ENCODE measurements around the gene KCNK4.
"Not testable (repeated sequence)": the region's sequence is repeated elsewhere in the genome, so short reads cannot be mapped to it uniquely, and the experiment has no call there.

The KCNK4 gene

GRCh38 chr11:64291262-64291751, at the start of gene KCNK4:
TSS of gene KCNK4 (plus strand) at chr11:64291302. CDS start at chr11:64293019, 1,717 bp downstream.
- no peak for DNase-seq

DNA sequence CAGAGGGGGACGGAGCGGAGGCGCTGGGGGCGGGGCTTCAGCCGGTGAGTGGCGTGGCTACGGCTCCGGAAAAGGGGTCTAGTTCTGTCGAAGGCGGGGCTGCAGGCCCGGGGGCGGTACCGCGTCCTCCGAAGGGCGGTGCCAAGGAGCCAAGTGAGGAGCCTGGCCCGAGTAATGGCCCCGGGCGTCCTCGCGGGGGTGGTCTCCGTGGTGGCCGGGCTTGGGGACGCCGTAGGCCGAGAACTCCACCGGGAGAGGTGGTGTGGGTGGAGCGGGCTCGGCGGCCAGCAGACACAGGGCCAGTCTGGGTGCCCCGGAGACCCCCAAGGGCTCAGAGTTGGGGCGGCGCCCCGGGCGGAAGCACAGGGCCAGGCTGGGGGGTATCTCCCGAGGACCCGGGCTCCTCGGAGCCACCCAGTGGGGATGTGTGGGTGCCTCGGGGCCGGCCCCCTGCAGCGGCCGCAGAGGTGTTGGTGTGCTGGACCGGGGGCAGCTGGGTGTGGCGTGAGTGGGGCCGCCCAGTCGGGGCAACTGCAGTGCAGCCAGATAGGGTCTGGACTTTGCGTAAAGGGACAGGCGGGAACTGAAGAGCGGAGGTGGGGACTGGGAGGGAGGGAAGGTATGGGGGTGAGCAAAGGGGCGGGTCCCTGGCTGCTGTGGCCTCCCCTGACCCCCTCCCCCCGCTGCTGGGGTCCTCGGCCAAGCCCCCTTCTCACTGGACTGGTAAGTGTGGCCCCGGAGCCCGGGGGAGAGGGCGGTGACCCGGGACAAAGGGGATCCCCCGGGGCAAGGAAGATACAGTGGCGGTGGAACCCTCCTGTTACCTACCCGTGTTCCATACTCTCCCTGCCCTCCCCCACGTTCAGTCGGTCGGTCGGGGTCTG, 49.4 kb upstream of the KCNK4 start:
- peak; percentile 99 for DNase-seq

DNA sequence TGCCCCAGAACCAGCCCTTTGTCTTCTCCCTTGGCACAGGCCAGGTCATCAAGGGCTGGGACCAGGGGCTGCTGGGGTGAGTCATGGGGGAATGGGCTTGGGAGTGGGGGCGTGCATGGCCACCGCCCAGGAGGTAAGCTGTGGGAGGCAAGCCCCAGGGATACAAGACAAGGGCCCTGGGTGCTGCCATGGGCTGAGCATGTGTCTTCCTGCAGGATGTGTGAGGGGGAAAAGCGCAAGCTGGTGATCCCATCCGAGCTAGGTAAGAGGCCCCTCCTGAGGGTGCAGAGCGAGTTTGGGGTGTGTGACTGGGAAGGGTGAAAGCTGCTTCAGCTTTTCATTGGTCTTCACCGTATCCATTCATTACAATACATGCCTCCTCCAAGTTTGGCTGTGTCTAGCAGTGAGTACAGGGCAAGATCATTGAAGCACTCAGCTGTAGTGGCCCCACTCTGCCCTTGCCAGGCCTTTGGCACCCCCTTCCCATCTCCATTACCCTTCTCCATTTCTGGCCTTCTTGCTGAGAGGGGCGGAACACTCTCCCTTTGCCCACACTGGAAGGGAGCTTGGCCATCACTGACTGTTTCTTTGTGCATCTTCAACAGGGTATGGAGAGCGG, 47.8 kb upstream of the KCNK4 start:
- no peak for DNase-seq

- DNase-seq, result no peak
Measured at GRCh38 chr11:64244107-64244506, 47.0 kb upstream of the KCNK4 start.

DNA sequence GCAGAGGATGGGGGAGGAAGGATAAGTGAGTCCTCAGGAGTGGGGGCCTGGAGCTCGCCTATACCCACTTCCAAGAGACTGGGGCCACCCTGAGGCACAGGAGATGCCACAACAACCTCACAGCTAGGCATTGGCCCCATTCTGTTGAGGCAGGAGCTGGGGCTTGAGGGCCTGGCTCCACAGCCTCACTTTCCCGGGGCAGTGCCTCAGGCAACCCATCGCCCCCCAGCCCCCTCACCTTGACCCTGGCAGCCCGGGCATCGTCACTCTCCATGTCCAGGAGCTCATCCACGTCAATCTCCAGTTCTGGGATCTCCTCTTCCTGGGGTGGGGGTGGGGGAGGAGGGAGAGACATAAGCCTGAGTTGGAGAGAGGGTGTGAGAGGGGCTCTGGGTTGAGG, 46.1 kb upstream of the KCNK4 start:
- DNase-seq, result no peak

DNA sequence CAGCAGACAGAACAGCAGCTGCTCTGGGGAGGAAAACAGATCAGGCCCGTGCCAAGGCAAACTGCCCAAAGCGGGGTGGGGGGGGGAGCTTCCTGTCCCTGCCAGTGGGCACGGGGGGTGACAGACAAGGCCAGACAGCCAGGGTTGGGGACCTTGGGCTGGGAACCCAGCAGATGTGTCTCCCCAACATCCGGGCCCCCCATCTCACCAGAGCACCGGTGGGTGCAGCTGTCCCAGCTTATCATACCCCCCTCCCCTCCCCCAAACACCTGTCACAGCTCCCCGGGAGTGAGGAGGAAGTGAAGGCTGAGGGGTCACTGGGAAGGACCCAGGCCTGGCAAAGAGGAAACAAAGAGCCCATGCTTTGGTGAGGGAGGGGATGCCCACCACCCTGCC, 45.7 kb upstream of the KCNK4 start:
- DNase-seq, result no peak

DNA sequence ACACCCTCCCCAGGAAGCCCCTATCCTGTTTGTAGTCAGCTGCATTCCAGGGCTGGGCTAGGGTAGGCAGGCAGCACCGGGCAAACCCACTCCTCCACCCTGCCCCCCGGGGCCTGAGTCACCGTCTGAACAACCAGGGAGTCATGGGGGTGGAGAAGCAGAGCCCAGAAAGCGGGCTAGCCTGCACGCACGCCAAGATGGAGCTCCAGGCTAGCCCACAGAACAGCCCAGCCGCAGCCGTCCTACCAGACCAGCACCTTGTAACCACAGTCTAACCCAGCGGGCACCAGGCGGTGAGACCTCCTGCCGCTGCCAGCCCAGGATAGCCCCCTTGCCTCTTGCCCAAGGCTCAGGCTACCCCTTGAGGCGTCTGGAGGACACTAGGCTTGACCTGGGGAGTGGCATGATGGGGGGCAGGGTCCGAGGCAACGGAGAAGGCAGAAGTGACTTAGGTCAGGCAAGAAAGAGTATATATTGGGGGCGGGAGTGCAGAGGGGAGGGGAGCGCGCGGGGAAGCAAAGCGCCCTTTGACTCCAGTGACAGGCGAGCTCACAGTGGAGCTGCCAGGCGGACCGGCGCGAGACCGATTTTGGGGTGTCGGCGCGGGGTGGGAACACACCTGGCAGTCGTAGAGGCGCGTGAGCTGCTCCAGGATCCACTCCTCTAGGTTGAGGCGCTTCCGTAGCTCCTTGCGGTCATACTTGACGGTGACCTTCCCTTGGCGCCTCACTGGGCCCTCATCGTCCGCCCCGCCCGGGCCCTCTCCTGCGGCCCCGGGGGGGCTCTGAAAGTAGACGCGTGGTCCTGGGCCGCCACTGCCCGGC, 45.1 kb upstream of the KCNK4 start:
- peak; percentile 87 for DNase-seq

DNA sequence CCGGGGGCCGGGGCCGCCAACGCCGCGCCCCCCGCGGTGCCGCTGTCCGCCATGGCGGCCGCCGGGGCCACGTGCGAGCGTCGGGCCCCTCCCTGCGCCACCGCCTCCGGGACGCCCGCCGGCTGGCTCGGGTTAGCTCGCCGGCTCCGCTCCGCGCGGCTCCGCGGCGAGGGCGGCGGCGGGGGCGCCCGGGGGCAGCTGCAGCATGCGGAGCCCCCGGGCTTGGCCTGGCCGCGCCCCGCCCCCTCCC, 44.6 kb upstream of the KCNK4 start:
- not testable (repeated sequence) for DNase-seq

DNA sequence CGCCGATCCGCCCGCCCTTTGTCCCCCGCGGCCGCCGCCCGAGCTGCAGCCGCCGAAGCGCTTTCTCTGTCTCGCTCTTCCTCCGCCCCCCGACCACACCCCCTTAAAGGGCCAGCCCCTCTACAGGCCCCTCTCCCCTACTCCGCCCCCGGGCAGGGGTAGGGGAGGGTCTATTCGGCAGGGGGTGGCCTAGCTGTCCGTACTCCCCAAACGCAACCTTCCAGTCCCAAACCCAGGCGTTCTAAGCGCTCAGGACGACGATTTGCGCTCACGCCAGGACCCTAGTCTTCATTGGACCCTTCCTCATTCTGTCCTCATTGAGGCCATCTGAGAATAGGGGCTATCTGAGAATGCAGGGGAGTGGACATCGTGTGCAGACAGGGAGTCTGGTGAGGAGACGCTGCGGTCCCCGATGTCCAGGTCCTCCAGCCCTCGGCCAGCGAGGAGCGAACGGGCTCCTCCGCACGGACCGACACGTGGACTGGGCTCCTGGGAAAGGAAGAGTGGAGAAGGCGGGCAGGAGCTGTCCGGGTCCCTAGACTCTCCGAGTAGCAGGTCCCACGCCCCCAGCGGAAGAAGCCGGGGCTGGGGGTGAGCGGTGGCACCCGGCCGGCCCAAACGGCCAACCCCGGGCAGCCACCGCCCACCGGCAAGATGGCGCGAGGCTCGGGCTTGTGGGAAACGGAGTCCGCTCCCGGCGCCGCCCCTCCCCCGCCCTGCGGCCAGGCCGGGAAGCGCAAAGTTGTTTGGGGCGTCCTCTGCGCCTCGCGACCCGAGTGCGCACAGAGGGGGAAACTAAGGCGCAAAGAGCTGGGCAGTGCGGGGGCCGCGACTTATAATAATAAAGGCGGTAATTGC, 44.0 kb upstream of the KCNK4 start, which contains the start of gene PPP1R14B:
TSS of gene PPP1R14B (minus strand) at position 73 of the 858 bp plus-strand sequence. CDS start 270 bp downstream, outside the sequence.
- peak; percentile 89 for DNase-seq

DNA sequence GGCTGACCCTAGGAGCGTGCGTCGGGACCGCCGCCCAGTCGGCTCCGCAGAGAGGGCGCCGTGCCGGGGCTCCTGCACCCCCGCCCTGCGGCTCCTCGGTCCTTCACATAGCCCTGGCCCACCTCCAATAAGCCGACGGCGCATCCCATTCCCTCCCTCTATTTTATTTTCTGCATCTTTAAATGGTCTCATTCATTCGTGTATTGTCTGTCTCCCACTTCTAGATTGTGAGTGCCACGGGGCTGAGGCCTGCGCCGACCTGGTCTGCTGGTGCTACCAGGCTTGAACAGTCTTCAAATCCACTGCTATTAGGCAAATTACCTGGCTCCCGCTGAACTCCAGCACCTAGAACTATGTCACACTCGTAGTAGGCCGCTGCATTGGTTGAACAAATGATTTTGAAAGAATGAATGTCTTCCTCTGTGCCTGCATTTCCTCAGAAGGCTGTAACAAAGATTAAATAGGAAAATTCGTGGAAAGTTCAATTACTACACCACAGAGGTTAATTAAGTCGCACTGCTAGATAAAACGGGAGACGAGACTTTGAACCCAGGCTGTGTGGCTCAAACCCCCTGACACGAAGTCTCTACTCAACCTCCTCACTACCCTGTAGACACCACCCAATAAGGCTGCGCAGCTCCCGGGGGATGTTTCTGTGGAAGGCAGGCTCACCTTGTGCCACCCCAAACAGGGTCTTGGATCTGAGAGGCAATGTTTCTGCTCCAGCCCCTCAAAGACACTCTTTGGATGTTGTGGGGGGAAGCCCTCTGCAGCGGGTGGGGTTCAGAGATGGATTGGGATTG, 43.2 kb upstream of the KCNK4 start:
- no peak for DNase-seq

DNA sequence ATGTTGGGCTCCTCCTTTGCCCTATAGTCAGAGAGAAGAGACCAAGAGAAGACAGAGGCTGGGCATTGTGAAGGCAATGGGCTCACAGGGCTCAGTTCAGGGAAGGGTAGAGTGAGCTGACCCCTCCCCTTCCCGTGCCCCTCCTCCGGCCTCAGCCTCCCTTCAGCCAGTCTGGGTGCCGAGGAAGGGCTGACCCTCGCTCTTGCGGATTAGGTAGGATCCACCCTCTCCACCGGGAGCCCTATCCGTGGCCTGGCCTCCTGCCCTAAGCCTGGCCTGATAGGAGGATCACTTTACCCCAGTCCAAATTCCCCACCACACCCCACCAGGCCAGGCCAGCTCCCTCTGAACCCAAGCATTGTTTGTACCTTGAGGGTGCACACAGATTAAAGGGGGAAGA, 42.5 kb upstream of the KCNK4 start:
- DNase-seq, result no peak

DNA sequence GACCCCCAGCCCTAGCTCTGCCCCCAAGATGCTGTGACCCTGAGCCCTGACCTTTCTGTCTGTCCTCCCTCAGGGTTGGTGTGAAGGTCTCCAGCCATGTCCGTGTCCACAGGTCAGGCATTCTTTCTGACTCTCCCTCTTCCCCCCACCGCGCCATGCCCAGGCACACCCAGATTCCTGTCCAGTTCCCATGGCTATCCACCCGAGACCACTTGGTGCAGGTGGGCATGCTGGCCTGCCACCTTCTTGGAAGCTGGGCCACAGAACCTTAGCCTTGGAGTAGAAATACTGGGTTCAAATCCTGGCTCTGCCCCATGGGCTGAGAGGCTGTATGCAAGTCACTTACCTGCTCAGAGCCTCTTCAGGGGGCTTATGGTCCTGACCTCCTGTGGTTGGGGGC, 42.1 kb upstream of the KCNK4 start:
- DNase-seq, result no peak

- DNase-seq, result no peak
Measured at GRCh38 chr11:64249563-64250414, 41.3 kb upstream of the KCNK4 start.

GRCh38 chr11:64250415-64251015, 40.6 kb upstream of the KCNK4 start:
- no peak for DNase-seq

DNA sequence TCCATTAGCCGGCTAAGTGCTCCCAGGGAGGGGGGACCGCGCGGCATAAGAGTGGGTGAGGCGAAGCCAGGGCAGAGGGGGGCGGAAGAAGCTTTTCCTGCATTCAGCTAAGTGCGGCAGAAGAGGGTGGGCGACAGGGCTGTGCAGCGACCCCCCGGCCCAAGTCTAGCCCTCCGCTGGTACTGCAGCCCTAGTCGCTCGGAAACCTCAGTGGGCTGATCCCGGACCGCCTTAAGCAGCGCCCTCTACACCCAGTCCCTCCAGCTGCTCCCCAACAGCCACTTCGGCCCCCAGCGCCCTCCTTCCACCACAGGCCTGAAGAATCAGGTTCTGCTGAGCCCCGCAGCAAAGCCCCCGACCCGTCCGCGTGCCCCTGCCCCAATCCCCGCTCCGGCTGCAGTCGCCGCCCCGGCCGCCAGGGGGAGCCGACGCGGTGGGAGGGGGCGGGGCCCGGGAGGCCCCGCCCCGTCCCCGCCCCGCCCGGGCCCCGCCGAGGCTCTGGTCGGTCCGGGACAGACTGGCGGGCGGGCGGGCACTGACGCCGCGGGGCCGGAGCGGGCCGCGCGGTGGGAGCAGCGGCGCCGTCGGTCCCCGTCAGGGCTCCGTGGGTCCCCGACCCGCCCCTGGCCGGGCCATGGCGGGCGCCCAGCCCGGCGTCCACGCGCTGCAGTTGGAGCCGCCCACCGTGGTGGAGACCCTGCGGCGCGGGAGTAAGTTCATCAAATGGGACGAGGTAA, 39.9 kb upstream of the KCNK4 start, which contains the start of gene PLCB3:
TSS of gene PLCB3 (plus strand) at position 515 of the 737 bp plus-strand sequence. CDS start at position 635, 120 bp downstream.
- peak; percentile 52 for DNase-seq

DNA sequence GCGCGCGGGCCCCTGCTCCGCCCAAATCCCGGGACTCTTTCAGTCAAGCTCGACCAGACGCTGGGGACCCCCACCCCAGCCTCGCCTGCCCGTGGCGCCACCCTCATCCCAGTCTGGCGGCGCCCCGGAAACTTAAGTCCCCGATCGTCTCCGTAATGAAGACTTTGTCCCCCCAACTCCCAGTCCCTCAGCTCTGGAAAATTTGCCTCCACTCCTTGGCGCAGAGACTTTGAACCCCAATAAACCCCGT, 39.4 kb upstream of the KCNK4 start:
- no peak for DNase-seq

GRCh38 chr11:64252003-64252872, 38.9 kb upstream of the KCNK4 start:
- DNase-seq, result peak; percentile 32

DNA sequence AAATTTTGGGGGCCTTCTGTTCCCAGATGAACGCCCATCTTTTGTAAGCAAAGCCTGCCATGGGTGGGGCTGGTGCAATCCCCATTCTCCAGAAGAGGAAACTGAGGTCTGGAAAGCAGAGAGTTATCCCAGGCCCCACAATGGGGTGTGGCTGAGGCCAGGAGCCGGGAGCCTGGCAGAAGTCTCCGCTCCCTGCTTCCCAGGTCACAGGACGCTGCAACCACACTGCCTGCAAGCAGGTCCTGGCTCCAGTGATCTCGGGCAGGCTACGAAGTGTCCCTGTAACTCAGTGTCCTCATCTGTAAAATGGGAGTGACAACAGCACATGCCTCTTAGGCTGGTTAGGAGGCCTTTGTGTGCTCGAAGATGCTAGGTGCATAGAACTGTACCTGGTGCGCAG, 38.1 kb upstream of the KCNK4 start:
- DNase-seq, result no peak

DNA sequence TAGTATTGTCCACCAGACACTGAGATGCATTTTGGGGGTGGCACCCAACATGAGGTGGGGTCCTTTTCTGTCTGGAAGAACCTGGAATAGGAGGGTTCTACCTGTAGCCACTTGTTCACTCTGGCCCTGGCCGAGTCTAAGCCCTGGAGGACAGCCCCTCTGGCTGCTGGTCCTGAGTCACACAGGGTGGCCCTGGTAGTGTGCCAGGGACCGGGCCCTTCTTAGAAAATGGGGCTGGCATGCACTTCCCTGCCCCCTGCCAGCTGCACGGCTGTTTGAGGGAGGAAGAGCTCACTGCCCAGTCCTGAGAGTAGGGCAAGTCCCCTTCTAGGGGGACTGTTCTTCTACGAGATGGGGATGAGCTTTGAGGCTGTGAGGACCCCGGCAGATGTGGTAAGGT, 37.6 kb upstream of the KCNK4 start:
- no peak for DNase-seq

All from activated naive CD4-positive, alpha-beta T cell treated with anti-CD3 and anti-CD28 coated beads, Interleukin-2, amount 50 U/mL, for 16 hours (primary cell).